ENCODE data around the gene BCL2L11.

- TF ChIP-seq, protein P1, sequence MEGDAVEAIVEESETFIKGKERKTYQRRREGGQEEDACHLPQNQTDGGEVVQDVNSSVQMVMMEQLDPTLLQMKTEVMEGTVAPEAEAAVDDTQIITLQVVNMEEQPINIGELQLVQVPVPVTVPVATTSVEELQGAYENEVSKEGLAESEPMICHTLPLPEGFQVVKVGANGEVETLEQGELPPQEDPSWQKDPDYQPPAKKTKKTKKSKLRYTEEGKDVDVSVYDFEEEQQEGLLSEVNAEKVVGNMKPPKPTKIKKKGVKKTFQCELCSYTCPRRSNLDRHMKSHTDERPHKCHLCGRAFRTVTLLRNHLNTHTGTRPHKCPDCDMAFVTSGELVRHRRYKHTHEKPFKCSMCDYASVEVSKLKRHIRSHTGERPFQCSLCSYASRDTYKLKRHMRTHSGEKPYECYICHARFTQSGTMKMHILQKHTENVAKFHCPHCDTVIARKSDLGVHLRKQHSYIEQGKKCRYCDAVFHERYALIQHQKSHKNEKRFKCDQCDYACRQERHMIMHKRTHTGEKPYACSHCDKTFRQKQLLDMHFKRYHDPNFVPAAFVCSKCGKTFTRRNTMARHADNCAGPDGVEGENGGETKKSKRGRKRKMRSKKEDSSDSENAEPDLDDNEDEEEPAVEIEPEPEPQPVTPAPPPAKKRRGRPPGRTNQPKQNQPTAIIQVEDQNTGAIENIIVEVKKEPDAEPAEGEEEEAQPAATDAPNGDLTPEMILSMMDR (IDR thresholded peaks at IDR 0.05; ENCODE audit: extremely low read depth in 1 of 2, insufficient read depth in 1 of 2, low read depth in 1 of 2, low read length in 2 of 2): no peak
- no peak for TF ChIP-seq MAX (IDR thresholded peaks at IDR 0.05; ENCODE audit: insufficient read depth, insufficient read length)
- TF ChIP-seq POLR2AphosphoS5 (IDR thresholded peaks at IDR 0.05; ENCODE audit: insufficient read depth, low read depth, low read length): no peak
- TF ChIP-seq EZH2 (IDR thresholded peaks at IDR 0.05; ENCODE audit: borderline replicate concordance, low read depth, low read length, severe bottlenecking): no peak
- no peak for TF ChIP-seq FOS (IDR thresholded peaks at IDR 0.05; ENCODE audit: borderline replicate concordance, insufficient read depth, low read length)
- TF ChIP-seq POLR2A (IDR thresholded peaks at IDR 0.05; ENCODE audit: low read depth, low read length): no peak
- no peak for TF ChIP-seq JUN (IDR thresholded peaks at IDR 0.05; ENCODE audit: borderline replicate concordance, insufficient read depth, insufficient read length, low read depth)
- no peak for TF ChIP-seq MYC (IDR thresholded peaks at IDR 0.05; ENCODE audit: low read depth, low read length)
- TF ChIP-seq GATA2 (IDR thresholded peaks at IDR 0.05; ENCODE audit: insufficient read depth, insufficient read length, low read depth, low read length): no peak
Measured at GRCh38 chr2:111182121-111182520, 61.4 kb downstream of the BCL2L11 start.
